ENCODE measurements around the gene BDKRB2. TPM values are rescaled to one million over a fixed set of nuclear protein-coding genes. Genes with fewer than 3 reads are reported as not detected.

BDKRB2 gene
- total and polyA plus RNA-seq, 2 experiments from 2014 or later, result 0.14 to 0.21 TPM

GRCh38 chr14:96221109-96221650, 16.5 kb downstream of the BDKRB2 start:
- no peak overlapping the region for H3K4me3 Mint-ChIP-seq
- Histone ChIP-seq H3K9me2 (ENCODE audit: insufficient read depth) (no peaks in the 10 kb centered on the region), H3K79me2 (replicated peaks; ENCODE audit: insufficient read depth) (no peaks in the 10 kb centered on the region), H3K4me1 (ENCODE audit: insufficient read depth) (no peaks in the 10 kb centered on the region), H3K4me3 (no peak overlapping the region), H3K36me3 (ENCODE audit: insufficient read depth) (no peaks in the 10 kb centered on the region), H3F3A (replicated peaks; ENCODE audit: low read depth) (no peaks in the 10 kb centered on the region), H3K4me2 (no peak overlapping the region), H2AFZ (no peak overlapping the region), H4K20me1 (replicated peaks; ENCODE audit: insufficient read depth) (no peaks in the 10 kb centered on the region), H3K27ac (ENCODE audit: low read depth) (no peak overlapping the region), H3K27me3 (ENCODE audit: insufficient read depth) (no peaks in the 10 kb centered on the region)
- peaks cover 11% of the 10 kb centered on the region for H3K27me3 Mint-ChIP-seq (ENCODE audit: insufficient read depth, low read depth, poor library complexity)
- ATAC-seq (no peak), DNase-seq (ENCODE audit: low spot score) (no peak)
- H3K27ac Mint-ChIP-seq, result no peak overlapping the region; the same call in 1 of the 2 replicates
- H3K4me1 Mint-ChIP-seq, result peaks cover 5% of the 10 kb centered on the region
- TF ChIP-seq POLR2AphosphoS5 (IDR thresholded peaks at IDR 0.05; ENCODE audit: low read depth) (no peak), NANOG (IDR thresholded peaks at IDR 0.05; ENCODE audit: borderline replicate concordance) (no peak), STAT1 (IDR thresholded peaks at IDR 0.05; ENCODE audit: unreplicated experiment) (no peak), EZH2 (IDR thresholded peaks at IDR 0.05; ENCODE audit: low read depth, unreplicated experiment) (no peak), ZNF114 (CRISPR knock-in tag; IDR thresholded peaks at IDR 0.05) (no peak), ZNF331 (CRISPR knock-in tag; IDR thresholded peaks at IDR 0.05; ENCODE audit: low read depth) (no peak), ZNF462 (CRISPR knock-in tag; IDR thresholded peaks at IDR 0.05) (no peak)
- TF ChIP-seq, protein P1, sequence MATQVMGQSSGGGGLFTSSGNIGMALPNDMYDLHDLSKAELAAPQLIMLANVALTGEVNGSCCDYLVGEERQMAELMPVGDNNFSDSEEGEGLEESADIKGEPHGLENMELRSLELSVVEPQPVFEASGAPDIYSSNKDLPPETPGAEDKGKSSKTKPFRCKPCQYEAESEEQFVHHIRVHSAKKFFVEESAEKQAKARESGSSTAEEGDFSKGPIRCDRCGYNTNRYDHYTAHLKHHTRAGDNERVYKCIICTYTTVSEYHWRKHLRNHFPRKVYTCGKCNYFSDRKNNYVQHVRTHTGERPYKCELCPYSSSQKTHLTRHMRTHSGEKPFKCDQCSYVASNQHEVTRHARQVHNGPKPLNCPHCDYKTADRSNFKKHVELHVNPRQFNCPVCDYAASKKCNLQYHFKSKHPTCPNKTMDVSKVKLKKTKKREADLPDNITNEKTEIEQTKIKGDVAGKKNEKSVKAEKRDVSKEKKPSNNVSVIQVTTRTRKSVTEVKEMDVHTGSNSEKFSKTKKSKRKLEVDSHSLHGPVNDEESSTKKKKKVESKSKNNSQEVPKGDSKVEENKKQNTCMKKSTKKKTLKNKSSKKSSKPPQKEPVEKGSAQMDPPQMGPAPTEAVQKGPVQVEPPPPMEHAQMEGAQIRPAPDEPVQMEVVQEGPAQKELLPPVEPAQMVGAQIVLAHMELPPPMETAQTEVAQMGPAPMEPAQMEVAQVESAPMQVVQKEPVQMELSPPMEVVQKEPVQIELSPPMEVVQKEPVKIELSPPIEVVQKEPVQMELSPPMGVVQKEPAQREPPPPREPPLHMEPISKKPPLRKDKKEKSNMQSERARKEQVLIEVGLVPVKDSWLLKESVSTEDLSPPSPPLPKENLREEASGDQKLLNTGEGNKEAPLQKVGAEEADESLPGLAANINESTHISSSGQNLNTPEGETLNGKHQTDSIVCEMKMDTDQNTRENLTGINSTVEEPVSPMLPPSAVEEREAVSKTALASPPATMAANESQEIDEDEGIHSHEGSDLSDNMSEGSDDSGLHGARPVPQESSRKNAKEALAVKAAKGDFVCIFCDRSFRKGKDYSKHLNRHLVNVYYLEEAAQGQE (IDR thresholded peaks at IDR 0.05; ENCODE audit: unreplicated experiment), result no peak
- TF ChIP-seq, protein P2, sequence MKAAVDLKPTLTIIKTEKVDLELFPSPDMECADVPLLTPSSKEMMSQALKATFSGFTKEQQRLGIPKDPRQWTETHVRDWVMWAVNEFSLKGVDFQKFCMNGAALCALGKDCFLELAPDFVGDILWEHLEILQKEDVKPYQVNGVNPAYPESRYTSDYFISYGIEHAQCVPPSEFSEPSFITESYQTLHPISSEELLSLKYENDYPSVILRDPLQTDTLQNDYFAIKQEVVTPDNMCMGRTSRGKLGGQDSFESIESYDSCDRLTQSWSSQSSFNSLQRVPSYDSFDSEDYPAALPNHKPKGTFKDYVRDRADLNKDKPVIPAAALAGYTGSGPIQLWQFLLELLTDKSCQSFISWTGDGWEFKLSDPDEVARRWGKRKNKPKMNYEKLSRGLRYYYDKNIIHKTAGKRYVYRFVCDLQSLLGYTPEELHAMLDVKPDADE (IDR thresholded peaks at IDR 0.05), result no peak
- TF ChIP-seq, protein P3, sequence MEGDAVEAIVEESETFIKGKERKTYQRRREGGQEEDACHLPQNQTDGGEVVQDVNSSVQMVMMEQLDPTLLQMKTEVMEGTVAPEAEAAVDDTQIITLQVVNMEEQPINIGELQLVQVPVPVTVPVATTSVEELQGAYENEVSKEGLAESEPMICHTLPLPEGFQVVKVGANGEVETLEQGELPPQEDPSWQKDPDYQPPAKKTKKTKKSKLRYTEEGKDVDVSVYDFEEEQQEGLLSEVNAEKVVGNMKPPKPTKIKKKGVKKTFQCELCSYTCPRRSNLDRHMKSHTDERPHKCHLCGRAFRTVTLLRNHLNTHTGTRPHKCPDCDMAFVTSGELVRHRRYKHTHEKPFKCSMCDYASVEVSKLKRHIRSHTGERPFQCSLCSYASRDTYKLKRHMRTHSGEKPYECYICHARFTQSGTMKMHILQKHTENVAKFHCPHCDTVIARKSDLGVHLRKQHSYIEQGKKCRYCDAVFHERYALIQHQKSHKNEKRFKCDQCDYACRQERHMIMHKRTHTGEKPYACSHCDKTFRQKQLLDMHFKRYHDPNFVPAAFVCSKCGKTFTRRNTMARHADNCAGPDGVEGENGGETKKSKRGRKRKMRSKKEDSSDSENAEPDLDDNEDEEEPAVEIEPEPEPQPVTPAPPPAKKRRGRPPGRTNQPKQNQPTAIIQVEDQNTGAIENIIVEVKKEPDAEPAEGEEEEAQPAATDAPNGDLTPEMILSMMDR (conservative IDR thresholded peaks at IDR 0.05; ENCODE audit: low read depth in 2 of 2), result no peak
- no peaks in the 10 kb centered on the region for H3K9me3 Mint-ChIP-seq
- no peaks in the 10 kb centered on the region for H3K36me3 Mint-ChIP-seq (ENCODE audit: low read depth)

All from GM23338 (cell line).